ENCODE results near the gene SERBP1.
A peak's percentile ranks its signal among the peaks of the same experiment; 100 is the strongest.
"Not testable (repeated sequence)": the region's sequence is repeated elsewhere in the genome, so short reads cannot be mapped to it uniquely, and the experiment has no call there.

The SERBP1 gene

DNA sequence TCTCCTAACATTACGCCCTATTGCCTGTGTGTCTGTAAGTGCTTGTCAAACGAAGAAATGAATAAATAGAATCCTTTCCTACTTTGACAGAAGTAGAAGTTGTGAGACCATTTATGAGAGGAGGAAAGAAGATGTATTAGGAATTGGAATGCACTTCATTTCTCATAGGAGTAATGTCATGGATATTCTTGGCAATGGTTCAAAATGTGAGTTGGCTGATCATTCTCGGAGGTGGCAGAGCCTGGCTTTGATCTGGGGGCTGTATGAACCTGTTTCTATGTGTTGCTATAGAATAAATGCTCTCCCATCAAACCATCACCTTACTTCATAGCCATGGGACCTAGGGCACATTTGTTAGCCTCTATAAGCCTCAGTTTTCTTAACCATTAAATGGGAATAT lies 10.1 kb upstream of the SERBP1 start:
- DNase-seq (ENCODE audit: low read depth), result peak; percentile 24

DNA sequence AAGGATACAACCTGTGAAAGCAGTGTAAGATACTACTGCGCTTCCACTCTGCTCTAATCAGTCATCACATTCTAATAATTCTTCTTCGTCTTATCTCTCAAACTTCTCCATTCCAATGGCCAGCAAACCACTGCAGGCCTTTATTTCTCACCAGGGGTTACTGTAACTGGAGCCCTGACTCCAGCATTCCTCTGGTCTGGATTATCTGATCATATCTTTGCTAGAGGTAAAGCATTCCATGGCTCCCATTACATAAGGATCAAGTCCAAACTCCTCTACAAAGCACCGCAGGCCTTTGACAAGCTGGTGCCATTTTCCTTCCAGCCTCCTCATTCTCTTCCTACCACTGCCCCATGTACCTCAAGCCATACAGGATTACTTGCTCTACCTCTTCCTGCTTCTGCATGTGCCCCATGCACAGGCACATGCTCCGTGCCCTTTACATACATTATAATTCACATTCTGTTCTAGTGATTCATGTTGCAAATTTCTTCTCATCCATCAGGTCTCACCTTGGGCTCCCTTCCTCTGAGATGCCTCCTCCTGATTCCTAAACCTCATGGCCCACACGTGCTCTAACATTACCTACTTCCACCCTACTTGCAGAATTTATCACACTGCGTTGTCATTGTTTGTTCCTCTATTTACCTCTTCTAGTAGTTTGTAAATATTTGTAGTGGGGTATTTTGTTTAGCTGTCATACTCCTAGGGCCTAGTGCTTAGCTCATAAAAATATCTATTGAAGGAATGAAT lies 9.3 kb upstream of the SERBP1 start:
- DNase-seq (ENCODE audit: low read depth), result peak; percentile 64

DNA sequence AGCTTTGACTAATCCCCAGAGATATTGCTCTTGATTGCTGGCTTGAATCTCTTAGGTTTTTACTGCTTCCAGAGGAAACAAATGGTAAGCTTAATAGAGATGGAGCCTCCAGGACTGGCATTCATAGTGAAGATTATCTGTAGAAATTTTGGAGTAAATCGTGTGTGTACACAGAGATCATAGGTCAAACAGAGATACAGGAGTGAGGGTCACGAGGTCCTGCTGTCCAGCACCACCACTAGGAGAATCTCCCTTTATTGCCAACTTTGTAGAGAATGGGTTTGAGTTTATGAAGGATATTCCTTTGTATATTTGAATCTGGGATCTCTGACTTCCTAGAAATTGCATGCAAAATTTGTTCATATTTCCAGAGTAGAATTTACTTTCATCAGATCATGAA lies 7.8 kb upstream of the SERBP1 start:
- DNase-seq (ENCODE audit: low read depth), result no peak

DNA sequence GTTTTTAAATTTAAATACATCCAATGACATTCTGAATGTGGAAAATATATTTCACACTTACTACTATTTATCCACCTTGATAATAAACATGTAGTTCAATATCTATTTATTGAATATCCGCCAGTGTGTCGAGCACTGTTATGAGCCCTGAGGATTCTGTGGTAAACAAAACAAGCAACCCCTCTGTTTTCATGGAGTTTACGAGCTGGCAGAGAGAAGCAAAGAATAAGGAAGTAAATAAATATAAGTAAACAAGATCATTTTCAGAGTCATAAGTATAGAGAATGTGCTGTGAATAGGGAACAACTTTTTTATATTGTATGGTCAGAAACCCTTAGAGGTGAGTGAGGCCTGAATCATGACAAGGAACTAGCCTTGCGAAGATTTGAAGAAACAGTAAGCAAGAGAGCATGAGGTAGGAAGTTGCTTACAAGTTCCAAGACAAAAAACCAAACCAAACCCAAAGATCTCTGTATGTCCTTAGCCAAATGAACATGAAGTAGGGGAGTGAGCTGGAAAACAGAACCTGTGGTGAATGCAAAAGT lies 6.4 kb upstream of the SERBP1 start:
- DNase-seq (ENCODE audit: low read depth), result no peak

DNA sequence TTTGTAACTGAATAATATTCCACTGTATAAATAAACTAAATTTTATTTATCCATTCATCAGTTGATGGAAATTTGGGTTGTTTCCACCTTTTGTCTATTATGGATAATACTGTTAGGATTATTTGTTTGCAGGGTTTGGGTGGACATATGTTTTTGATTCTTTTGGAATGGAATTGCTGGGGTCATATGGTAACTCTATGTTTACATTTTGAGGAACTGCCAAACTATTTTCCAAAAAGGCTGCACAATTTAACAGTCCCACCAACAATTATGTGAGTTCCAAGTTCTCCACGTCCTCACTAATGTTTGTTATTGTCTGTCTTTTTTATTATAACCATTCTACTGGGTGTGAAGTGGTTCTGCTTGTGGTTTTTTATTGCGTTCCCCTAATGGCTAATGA lies 4.3 kb upstream of the SERBP1 start:
- peak; percentile 70 for DNase-seq (ENCODE audit: low read depth)

DNA sequence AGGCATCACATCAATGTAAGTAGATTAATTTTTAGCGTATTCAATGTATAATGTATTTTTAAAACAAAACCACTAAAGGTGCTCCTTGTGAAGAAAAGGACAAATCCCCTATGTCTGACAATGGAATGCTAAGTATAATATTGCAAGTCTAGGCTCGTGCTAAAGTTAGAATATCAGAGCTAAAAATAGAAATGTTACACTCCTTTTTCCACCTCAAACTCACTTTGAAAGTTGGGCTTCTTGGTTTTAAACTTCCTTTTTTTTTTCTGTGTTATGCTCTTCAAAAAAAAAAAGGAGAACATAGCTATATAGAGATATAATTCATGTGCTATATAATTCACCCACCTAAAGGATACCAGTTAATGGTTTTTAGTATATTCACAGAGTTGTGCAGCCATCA lies 3.6 kb upstream of the SERBP1 start:
- DNase-seq (ENCODE audit: low read depth), result no peak

DNA sequence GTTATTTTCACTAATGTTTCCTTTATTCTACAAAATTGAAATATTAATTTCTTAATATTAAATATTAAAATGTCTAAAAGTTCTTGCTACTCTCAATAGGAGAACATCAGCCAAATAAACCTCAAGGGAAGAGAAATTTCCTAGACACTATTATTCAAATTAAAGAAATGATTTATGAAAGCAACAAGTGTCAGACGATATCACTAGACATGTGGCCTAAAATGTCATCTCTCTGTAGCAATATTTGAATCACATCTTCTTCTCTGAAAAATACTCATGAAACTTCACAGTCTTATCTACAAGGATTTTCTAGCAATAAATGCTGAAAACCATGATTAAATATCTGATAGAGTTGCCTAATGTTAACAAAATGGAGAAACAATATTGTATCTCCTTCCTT lies 2.5 kb upstream of the SERBP1 start:
- no peak for DNase-seq (ENCODE audit: low read depth)

DNA sequence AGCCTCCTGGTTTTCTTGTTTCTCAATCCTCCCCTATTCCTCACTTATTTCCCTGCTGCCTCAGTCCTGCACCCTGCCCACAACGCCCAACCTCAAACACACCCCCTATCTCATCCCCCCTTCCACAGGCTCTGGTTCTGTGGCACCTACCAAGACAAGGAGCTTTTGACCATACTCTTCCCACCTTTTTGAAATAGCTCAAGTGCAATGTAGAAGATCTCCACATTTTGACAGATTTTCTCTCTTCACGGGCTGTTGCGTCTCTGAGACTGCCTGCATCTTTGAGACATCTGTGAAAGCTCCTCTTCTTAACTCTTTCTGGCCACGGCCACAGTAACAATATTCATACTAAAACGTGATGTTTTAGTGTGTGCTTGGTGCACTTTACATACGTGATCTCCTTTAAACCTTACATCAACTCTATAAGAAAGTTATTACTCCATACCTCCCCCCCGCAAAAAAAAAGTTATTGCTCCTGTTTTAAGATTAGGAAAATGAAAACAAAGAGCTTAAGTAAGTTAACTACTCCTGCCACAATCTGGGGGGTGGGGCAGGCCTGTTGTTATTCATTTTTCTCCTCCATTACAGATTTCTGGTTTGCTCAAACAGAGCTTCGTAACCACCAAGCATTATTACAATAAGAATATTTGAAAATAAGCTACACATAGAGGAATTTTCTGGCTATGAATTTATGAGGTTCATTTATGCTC lies 1.8 kb upstream of the SERBP1 start:
- DNase-seq (ENCODE audit: low read depth), result no peak

DNA sequence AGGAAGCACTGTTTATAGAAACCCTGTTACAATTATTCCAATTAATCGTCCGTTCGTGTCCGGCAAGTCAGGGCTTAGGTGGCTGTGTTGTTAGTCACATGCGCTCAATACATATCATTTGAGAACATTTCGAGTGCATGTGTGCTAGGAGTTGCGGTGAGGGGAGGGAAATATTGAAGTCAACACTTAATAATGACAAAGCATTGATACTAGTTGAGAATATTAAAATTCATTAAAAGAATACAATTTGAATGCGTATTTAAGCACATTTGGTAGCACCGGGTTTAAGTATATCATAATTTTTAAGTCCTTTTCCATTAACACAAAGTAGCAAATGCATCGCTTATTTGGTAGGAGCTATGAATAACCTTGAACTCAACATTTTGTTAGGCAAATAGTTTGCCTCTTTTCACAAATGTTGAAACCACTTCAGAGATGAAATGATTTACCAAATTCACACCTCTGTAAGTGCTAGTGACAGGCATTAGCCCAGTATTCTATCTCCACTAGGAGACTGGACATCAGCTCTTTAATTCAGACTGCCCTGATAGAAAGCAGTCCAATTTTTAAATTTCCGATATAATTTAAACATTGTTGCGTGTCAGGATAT lies 1.1 kb upstream of the SERBP1 start:
- DNase-seq (ENCODE audit: low read depth), result no peak

DNA sequence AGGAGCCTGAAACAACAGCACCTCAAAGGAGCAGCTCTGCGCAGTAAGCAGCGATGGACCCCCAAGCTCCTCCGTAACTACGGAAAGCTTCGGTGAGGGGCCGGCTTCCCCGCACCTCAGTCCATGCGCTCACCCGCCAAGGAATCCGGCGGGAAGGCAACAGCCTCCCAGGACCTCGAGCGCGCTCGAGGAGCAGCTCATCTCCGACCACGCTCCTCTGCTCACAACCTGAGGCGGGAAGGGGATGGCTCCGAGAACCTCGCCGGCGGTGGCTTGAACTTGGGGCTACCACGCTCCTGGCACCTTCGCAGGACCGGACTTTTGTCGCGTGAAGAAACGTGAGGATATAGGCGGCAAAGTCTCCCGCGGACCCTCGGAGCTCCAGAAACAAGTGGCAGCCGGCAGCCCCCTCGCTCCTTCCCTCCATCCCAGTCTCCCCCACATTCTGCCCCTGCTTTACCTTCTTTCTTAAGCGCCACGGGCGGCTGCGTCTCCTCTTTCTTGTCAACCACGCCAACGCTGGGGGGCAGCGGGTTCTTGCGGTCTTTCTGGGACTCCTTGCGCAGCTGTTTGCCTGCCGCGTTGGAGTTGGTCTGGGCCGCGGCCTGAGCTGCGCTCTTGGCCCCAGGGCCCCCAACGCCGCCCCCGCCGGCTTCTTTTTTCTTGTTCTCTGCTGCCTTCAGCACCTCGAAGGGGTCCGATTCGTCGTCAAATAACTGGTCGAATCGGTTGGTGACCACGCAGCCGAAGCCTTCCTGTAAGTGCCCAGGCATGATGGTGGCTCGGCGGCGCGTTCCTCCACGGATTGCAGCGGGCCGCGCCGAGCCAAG lies 459 bp downstream of the SERBP1 start:
- peak; percentile 37 for DNase-seq (ENCODE audit: low read depth)

DNA sequence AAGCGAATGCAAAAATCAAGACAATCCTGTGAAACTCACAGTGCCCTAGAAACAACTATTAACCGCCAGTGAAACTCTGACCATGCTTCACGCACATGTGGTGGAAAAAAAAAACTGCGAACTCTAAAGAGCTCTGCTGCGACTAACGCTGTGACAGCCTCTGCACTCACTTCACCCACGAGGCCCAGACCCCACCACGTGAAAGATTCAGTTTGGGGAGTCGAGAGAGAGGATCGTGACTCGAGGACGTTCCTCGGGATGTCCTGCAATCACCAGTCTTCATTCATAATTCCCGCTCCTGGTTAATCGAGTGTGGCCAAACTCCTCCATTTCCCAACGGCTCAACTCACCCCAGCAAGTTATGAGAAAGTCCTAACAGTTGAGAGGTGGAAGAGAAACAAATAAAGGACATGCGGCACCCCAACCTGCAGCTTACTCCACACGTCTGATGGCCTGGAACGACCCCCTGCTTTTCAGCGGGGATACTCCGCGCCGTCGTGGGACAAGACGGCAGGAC lies 1.1 kb downstream of the SERBP1 start:
- DNase-seq (ENCODE audit: low read depth), result peak; percentile 44

DNA sequence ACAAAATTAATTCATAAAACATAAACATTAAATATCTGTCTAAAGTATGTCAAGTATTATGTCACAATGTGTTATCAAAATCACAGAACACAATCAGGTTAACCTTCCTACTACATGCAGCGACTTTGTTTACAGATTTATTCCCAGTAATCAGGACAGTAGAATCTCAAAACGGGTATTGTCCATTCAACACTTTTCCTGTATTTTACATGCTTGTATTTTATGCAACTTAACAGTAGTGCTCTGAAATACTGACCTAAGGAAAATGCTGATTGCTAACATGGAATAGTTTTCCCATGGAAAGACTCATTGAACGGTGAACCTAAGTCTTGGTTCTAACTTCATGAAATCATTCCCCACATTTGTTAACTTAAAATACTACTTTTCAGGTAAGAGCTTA lies 2.3 kb downstream of the SERBP1 start:
- DNase-seq (ENCODE audit: low read depth), result no peak

DNA sequence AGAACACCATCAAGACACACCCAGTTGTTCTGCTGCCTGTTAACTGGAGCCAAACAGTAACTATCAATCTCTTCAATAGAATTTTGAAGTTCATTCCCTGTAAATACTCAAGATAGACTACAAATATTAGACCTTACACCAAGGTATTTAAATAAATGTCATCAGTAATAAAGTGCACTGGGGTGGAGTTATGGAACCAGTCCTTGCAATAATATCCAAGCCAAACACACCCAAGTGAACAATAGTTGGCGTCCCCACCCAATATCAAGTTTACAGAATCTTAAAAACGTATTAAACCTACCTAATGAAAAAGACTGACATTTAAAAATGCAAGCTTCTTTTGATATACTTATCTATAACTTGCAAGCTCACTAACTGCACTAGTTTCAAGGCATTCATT lies 2.7 kb downstream of the SERBP1 start:
- DNase-seq (ENCODE audit: low read depth), result no peak

DNA sequence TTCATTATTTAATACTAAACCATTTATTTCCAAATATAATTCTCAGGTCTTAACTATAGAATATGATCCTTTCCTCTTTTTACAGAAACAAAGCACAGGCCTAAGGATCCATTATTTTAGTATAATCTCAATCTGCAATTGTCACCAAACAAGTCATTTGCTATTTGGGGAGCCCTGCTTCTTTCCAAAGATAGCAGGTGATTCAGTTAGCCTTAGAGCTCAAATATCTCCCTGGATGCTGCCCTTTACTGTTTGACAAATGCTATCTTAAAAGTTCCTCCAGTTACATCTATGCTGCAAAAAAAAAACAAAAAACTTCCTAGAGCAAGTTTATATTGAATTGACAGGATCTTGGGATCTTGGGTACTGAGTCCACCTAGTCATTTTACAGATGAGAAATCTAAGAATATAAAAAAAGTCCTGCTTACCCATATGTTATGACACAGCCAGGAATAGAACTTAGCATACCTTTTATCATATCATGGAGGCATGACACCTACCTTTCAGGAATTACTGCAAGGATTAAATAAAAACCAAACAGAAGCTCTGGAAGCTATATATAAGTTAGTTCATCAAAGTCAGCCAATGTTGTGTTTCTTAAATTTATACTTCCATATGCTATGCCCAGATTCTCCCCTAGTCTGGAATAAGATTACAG lies 9.2 kb downstream of the SERBP1 start:
- no peak for DNase-seq (ENCODE audit: low read depth)

DNA sequence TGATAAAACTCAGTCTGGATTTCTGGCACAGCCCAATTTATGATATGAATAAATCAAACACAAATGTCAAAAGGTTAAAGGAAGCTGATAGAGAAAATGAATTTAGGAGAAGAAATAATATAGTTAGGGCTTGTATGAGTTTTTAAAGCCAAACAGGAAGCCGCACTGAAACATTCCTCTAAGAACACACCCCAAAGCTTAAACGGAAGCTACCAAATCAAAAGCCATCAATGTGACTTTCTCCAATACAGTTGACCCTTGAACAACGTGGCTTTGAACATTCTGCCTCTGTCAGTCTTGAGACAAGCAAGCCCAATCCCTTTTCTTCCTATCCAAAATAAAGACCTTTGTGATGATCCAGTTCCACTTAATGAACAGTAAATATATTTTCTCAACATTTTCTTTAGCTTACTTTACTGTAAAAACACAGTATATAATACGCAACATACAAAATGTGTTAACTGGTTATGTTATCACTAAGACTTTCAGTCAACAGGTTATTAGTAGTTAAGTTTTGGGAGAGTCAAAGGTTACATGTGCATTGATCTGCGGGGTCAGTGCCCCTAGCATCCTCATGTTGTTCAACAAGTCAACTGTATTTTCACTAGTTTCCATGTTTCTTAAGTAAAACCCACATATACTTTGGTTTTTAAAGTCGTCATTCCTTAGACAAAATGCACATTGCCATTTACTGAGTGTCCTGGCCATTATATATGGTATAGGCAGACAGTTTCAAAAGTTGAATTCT lies 11.2 kb downstream of the SERBP1 start:
- no peak for DNase-seq (ENCODE audit: low read depth)

DNA sequence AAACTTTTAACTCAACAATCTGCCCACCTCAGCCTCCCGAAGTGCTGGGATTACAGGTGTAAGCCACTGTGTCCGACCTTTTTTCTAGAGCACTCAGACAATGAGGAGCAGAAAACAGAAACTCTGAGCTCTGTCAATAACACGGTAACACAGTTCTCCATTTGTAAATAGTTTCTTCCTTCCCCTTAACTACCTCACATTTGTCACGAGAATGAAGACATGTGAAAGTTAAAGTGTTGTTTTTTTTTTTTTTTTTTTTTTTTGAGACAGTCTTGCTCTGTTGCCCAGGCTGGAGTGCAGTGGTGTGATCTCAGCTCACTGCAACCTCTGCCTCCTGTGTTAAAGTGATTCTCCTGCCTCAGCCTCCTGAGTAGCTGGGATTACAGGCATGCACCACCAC lies 12.5 kb downstream of the SERBP1 start:
- not testable (repeated sequence) for DNase-seq (ENCODE audit: low read depth)

DNA sequence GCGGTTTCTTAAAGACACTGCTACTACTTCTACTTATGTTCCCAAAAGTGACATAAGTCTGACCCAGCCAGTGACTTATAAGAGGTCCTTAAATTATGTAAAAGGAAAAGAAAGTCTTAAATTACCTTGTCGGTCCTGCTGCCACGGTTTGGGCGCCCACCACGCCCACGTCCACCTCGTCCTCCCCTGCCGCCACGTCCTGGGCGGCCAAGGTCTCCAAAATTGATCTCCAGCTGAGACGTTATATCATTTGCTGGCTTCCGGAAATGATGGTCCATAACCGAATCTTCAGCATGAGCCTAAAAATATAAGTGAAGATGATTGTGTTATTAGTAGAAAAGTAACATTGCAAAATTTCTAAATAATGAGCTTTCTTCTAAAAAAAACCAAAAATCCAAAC lies 15.2 kb downstream of the SERBP1 start:
- no peak for DNase-seq (ENCODE audit: low read depth)

DNA sequence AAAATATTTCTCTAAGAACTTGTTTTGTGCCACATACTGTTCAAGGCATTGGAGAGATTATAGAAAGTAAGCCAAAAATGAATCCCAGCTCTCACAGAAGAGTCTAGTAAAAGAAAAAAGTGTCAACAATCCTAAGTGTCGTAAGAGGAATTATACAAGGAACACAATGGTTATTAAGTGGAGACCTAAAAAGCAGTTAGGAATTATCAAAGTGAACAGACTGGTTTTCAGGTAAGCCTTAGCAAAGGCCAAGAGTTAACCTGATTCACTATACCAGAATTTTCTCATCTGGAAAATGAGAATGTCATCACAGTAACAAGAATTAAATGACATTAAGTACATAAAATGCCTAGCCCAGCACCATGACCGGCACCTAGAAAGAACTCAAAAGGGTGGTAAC lies 15.6 kb downstream of the SERBP1 start:
- DNase-seq (ENCODE audit: low read depth), result no peak

DNA sequence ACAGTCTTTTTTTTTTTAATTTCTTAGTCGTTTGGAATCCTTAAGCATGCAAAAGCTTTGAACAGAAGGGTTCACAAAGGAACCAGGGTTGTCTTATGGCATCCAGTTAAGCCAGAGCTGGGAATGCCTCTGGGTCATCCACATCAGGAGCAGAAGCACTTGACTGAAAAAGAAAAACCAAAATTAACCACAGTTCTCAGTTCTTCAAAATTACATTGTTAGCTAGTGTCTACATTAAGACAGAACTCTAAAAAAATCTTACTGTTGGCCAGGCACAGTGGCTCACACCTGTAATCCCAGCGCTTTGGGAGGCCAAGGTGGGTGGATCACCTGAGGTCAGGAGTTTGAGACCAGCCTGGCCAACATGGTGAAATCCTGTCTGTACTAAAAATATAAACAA lies 17.1 kb downstream of the SERBP1 start:
- not testable (repeated sequence) for DNase-seq (ENCODE audit: low read depth)

DNA sequence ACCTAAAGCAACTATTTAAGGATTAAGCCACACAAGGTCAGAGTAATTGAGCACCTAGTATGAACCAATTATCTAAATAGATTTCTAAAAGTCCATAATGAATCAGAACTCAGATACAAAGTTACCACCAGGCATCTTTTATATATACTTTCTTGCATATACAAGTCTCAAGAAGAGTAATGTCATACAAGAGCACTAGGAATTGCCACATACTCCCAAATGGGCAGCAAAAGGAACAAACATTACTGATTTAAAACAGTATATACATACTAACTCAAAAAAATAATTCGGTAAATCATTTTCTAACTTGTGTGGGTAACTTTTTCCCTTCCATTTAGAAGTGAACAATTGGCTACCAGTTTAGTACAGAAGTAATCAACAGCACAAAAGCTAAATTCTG lies 22.1 kb downstream of the SERBP1 start:
- no peak for DNase-seq (ENCODE audit: low read depth)

DNA sequence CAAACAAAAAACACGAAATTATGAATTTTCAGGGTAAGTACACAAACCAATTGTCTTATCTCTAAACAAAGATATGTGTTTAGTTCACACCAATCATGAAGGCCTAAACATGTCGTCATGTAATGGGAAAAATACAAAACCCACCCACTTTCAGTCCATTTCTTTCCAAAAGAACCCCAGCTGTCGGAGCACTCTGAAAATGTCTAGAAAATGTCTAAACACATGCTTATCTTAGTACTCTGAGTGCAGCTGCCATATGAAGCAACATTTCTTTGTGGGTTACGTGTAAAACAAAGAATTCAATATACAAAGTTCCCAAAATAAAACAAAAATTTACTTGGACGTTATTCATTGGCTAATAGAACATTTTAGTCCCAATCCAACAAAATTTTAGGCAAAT lies 22.7 kb downstream of the SERBP1 start:
- no peak for DNase-seq (ENCODE audit: low read depth)

All from EH (cell line).